K562 (cell line): ENCODE measurements around the gene PPIA. TPM values are rescaled to one million over a fixed set of nuclear protein-coding genes. Genes with fewer than 3 reads are reported as not detected.
A peak's percentile ranks its signal among the peaks of the same experiment; 100 is the strongest.

Experiments used
- BRF1 ChIP-seq: IDR thresholded peaks from 3 replicates; pipeline ENCODE4 v1.6.1; 2011; ENCODE audit warnings: borderline replicate concordance, mild to moderate bottlenecking; ENCODE audit not compliant: insufficient read length; ENCODE audit errors: extremely low read depth
- CHCHD3 ChIP-seq: fragments of 250-450 bp; sonication (Bioruptor Pico); IDR thresholded peaks from 2 replicates; pipeline ENCODE4 v2.1.2; 2022; ENCODE audit warnings: mild to moderate bottlenecking
- HDAC3 ChIP-seq: fragments of 450-650 bp; IDR thresholded peaks from 2 replicates; pipeline ENCODE4 v1.6.1; 2018; ENCODE audit warnings: borderline replicate concordance, mild to moderate bottlenecking, moderate library complexity; ENCODE audit not compliant: partially characterized antibody
- HDGF ChIP-seq: fragments of 450-650 bp; IDR thresholded peaks from 2 replicates; pipeline ENCODE4 v1.6.1; 2016
- HMBOX1 ChIP-seq: sonication (generic); IDR thresholded peaks from 2 replicates; pipeline ENCODE4 v1.6.1; 2016
- KHSRP ChIP-seq: fragments of 450-650 bp; IDR thresholded peaks from 2 replicates; pipeline ENCODE4 v1.6.1; 2017
- RBM39 ChIP-seq: fragments of 200-400 bp; formaldehyde crosslinking; optimal IDR thresholded peaks from 2 replicates; pipeline ENCODE3; 2018; ENCODE audit warnings: low read depth, low read length
- TRIM25 ChIP-seq: fragments of 450-650 bp; IDR thresholded peaks from 2 replicates; pipeline ENCODE4 v1.7.0; 2016; ENCODE audit warnings: borderline replicate concordance
- USF1 ChIP-seq: sonication (generic); formaldehyde crosslinking; IDR thresholded peaks from 2 replicates; pipeline ENCODE4 v1.9.0; 2022; ENCODE audit warnings: mild to moderate bottlenecking, missing genetic modification reagents
- ZBTB40 ChIP-seq, 2 experiments: fragments of 450-650 bp in 1 of 2; sonication (generic) in 1 of 2; formaldehyde crosslinking in 1 of 2; IDR thresholded peaks; 2 replicates each; pipeline versions ENCODE4 v1.7.1 to v1.9.0; 2016 to 2022; ENCODE audit warnings: inconsistent platforms in 1 of 2, mild to moderate bottlenecking in 1 of 2, missing genetic modification reagents in 1 of 2
- ZC3H8 ChIP-seq: fragments of 450-650 bp; IDR thresholded peaks from 2 replicates; pipeline ENCODE4 v1.6.1; 2017
- ZNF431 ChIP-seq: sonication (generic); formaldehyde crosslinking; IDR thresholded peaks from 2 replicates; pipeline ENCODE4 v1.8.0; 2022; ENCODE audit warnings: mild to moderate bottlenecking, missing genetic modification reagents
- polyA plus RNA-seq, 8 experiments: library from polyadenylated mRNA; depleted of rRNA in 4 of 8; stranded (reverse) in 5 of 8; unstranded in 3 of 8; fragments of >200 nt; fragmentation: Nextera tagmentation in 2 of 8; fragmentation: Illumina TruSeq in 1 of 8; extraction: Ambion mirVana in 2 of 8; extraction: Trizol in 1 of 8; gene quantifications; 2 replicates each; pipeline versions ENCODE4 v1.2.1 to v1.2.3, GENCODE V29; 2011 to 2014; ENCODE audit warnings: inconsistent platforms in 1 of 8, missing spikeins in 1 of 8
- total RNA-seq, 7 experiments: library from RNA; depleted of rRNA in 6 of 7; stranded (reverse); fragments of >200 nt in 6 of 7; fragmentation: Illumina TruSeq in 2 of 7; extraction: Trizol in 2 of 7; gene quantifications; 2 replicates each; pipeline versions ENCODE4 v1.2.1 to v1.2.3, GENCODE V29; 2011 to 2021; ENCODE audit warnings: low replicate concordance in 1 of 7

PPIA gene
- total and polyA plus RNA-seq, 9 of the 15 experiments (the other 6 are each of a cell fraction or from before 2014, with no cell fraction given), result 2,583 to 7,504 (median 3,973) TPM

GRCh38 chr7:44796034-44796503, 412 bp upstream of the PPIA start (continued):
- TF ChIP-seq ZBTB40 (IDR thresholded peaks at IDR 0.05), result peak; percentile 40
- no peak for TF ChIP-seq ZBTB40 (CRISPR knock-in tag; IDR thresholded peaks at IDR 0.05)
- no peak for TF ChIP-seq ZC3H8
- TF ChIP-seq TRIM25, result no peak
- TF ChIP-seq ZNF431, result no peak
- no peak for TF ChIP-seq USF1 (CRISPR knock-in tag)
- no peak for TF ChIP-seq HDAC3
- TF ChIP-seq BRF1, result no peak
- TF ChIP-seq KHSRP, result no peak
- peak; percentile 93; the same call in 1 of the 2 replicates for TF ChIP-seq HDGF
- TF ChIP-seq RBM39, result no peak
- no peak for TF ChIP-seq CHCHD3
- no peak for TF ChIP-seq HMBOX1
